NT2/D1 (cell line): ENCODE data around the gene FAM174C.

Experiments
- DNase-seq: peaks from one replicate; pipeline ENCODE4 v3.0.0-alpha.2; 2011; ENCODE audit warnings: low read depth, low spot score
- H3K27me3 ChIP-seq: 2 replicates; pipeline ENCODE4 v1.6.0; 2011; ENCODE audit warnings: mild to moderate bottlenecking; ENCODE audit not compliant: insufficient read length, insufficient read depth
- H3K36me3 ChIP-seq: 2 replicates; pipeline ENCODE4 v1.6.1; 2011; ENCODE audit warnings: mild to moderate bottlenecking, low read length, mixed read lengths; ENCODE audit not compliant: insufficient read depth, insufficient read length
- H3K4me1 ChIP-seq: 2 replicates; pipeline ENCODE4 v1.5.1; 2011; ENCODE audit not compliant: insufficient read depth, insufficient read length
- H3K4me3 ChIP-seq: 2 replicates; pipeline ENCODE4 v1.5.1; 2011; ENCODE audit warnings: low read depth; ENCODE audit not compliant: insufficient read length
- H3K9ac ChIP-seq: 2 replicates; pipeline ENCODE4 v1.6.0; 2011; ENCODE audit warnings: low read depth; ENCODE audit not compliant: insufficient read length
- H3K9me3 ChIP-seq: 2 replicates; pipeline ENCODE4 v1.5.1; 2011; ENCODE audit warnings: mild to moderate bottlenecking, low read length; ENCODE audit not compliant: insufficient read depth
- SUZ12 ChIP-seq: IDR thresholded peaks from 2 replicates; pipeline ENCODE4 v1.6.1; 2011; ENCODE audit not compliant: insufficient read length, insufficient read depth; ENCODE audit errors: extremely low read depth
- YY1 ChIP-seq: IDR thresholded peaks from 2 replicates; pipeline ENCODE4 v1.6.1; 2011; ENCODE audit not compliant: insufficient read length, insufficient read depth
- ZNF274 ChIP-seq: IDR thresholded peaks from 2 replicates; pipeline ENCODE4 v1.6.1; 2011; ENCODE audit warnings: mild to moderate bottlenecking, low read depth, low read length

FAM174C gene

GRCh38 chr19:1234955-1235380 lies 40.4 kb upstream of the FAM174C start:
- H3K36me3 ChIP-seq: peaks cover 51% of the 10 kb centered on the region
- DNase-seq: no peak
- peaks cover 11% of the 10 kb centered on the region for H3K27me3 ChIP-seq
- no peak overlapping the region for H3K4me3 ChIP-seq
- no peaks in the 10 kb centered on the region for H3K9me3 ChIP-seq
- H3K9ac ChIP-seq: no peak overlapping the region
- peaks cover 46% of the 10 kb centered on the region for H3K4me1 ChIP-seq
- no peak for TF ChIP-seq YY1
- TF ChIP-seq ZNF274: no peak
- TF ChIP-seq SUZ12: no peak

DNA sequence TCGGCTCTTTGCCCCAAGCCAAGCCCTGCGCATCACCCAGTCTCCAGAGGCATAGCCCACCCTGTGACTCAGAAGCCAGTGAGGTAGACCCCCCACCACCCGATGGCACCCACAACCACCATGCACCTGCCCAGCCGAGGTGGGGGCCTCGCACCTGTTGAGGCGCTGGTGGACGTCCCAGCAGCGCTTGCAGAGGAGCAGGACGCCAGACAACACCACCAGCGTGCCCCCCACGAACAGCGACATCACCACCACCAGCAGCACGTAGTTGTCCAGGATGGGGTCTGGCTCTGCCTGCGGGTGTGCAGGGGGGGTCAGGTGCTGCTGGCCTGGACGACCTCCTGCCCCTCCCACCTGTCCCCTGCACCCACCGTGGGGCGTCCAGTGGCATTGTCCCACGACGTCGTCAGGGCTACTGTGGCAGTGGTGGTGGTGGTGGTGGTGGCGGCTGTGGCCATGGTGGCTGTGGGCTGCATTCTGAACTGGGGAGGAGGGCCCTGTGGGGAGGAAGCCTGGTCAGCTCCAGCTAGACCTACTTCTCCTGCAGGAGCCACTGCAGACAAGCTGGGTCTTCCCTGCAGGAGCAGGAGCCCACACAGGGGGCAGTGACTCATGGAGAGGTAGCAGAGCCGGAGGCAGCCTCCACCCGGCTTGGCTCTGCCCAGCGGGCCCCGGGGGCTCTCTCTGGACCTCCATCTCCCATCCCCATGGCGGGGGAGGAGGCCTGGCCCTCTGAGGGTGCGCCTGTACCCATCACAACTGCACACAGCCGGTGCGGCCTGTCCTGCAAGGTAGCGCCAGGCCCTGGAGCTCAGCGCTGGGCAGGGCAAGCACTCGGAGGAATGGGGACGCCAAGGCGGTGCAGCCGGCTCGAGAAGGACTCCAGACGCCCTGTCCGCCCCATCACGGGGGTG lies 39.4 kb upstream of the FAM174C start:
- H3K4me1 ChIP-seq: peaks cover 45% of the 10 kb centered on the region
- TF ChIP-seq YY1: no peak
- no peak for TF ChIP-seq ZNF274
- TF ChIP-seq SUZ12: no peak
- peaks cover 12% of the 10 kb centered on the region for H3K27me3 ChIP-seq
- H3K4me3 ChIP-seq: peak overlapping the region; percentile 37
- H3K9ac ChIP-seq: peak overlapping the region; percentile 80
- H3K9me3 ChIP-seq: no peaks in the 10 kb centered on the region
- no peak for DNase-seq
- H3K36me3 ChIP-seq: peaks cover 46% of the 10 kb centered on the region

DNA sequence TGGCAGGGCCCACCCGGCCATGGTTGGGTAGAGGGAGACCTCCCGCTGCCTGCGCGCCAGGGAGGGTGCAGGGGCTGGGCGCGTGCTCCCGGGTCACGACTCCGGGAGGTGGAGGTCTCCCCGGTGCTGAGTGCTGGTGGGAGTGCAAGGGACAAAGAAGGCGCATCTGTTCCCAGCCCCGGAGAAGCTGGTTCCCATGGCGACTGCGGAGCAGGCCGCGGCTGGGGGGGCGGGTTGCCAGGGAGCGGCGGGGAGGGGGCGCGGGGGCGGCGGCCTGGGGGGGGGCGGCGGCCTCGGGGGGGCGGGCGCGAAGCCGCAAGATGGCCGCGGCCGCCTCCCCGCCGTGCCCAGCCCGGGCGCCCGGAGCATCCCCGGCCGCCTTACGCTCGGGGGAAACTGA lies 38.8 kb upstream of the FAM174C start:
- TF ChIP-seq SUZ12 (no peak), YY1 (no peak), ZNF274 (no peak)
- Histone ChIP-seq H3K9ac (peak overlapping the region; percentile 90), H3K9me3 (no peaks in the 10 kb centered on the region), H3K36me3 (peaks cover 44% of the 10 kb centered on the region), H3K27me3 (peaks cover 14% of the 10 kb centered on the region), H3K4me1 (peaks cover 43% of the 10 kb centered on the region), H3K4me3 (peak overlapping the region; percentile 72)
- no peak for DNase-seq

GRCh38 chr19:1237027-1237659 lies 38.2 kb upstream of the FAM174C start:
- peak overlapping the region; percentile 90 for H3K9ac ChIP-seq
- H3K27me3 ChIP-seq: peaks cover 14% of the 10 kb centered on the region
- H3K4me3 ChIP-seq: peak overlapping the region; percentile 72
- DNase-seq: no peak
- no peaks in the 10 kb centered on the region for H3K9me3 ChIP-seq
- peaks cover 39% of the 10 kb centered on the region for H3K36me3 ChIP-seq
- H3K4me1 ChIP-seq: peaks cover 40% of the 10 kb centered on the region
- no peak for TF ChIP-seq YY1
- no peak for TF ChIP-seq ZNF274
- no peak for TF ChIP-seq SUZ12

DNA sequence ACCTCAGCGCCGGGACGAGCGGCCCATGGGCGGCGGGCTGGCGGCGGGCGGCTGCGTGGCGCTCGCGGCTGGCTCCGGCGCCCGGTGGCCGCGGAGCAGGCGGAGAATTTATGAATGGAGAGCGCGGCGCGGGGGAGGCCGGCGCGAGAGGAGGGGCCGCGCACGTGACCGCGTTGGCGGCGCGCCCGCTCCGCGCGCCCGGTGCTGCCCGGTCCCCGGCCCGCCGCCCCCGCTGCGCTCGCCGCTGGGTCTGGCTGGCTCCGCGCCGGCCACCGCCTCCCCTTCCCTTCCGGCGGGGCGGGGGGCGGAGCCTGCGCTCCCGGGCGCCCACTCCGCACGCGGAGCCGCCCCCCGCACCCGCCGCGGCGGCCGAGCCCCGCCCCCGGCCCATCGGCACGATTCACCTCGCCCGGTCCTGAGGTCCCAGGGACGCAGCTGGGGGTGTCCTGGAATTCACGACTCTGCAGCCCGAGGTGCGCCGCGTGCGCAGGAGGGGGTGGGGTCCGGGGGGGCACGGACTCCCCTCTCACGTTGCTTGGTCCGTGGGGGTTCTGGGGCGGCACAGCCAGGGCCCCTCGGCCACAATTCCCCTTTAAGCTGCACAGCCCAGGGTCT lies 37.5 kb upstream of the FAM174C start, which contains the start of gene CBARP:
Gene CBARP, minus strand, starts transcription at position 252 of the 615 bp plus-strand sequence. CDS start 1,905 bp downstream, outside the sequence.
- peaks cover 38% of the 10 kb centered on the region for H3K36me3 ChIP-seq
- H3K9ac ChIP-seq: peak within 1 kb of the TSS; percentile 90
- H3K4me3 ChIP-seq: peak within 1 kb of the TSS; percentile 72
- peaks cover 36% of the 10 kb centered on the region for H3K4me1 ChIP-seq
- TF ChIP-seq YY1 (no peak), ZNF274 (no peak), SUZ12 (no peak)
- no peak for DNase-seq
- peaks cover 14% of the 10 kb centered on the region for H3K27me3 ChIP-seq
- H3K9me3 ChIP-seq: no peaks in the 10 kb centered on the region

DNA sequence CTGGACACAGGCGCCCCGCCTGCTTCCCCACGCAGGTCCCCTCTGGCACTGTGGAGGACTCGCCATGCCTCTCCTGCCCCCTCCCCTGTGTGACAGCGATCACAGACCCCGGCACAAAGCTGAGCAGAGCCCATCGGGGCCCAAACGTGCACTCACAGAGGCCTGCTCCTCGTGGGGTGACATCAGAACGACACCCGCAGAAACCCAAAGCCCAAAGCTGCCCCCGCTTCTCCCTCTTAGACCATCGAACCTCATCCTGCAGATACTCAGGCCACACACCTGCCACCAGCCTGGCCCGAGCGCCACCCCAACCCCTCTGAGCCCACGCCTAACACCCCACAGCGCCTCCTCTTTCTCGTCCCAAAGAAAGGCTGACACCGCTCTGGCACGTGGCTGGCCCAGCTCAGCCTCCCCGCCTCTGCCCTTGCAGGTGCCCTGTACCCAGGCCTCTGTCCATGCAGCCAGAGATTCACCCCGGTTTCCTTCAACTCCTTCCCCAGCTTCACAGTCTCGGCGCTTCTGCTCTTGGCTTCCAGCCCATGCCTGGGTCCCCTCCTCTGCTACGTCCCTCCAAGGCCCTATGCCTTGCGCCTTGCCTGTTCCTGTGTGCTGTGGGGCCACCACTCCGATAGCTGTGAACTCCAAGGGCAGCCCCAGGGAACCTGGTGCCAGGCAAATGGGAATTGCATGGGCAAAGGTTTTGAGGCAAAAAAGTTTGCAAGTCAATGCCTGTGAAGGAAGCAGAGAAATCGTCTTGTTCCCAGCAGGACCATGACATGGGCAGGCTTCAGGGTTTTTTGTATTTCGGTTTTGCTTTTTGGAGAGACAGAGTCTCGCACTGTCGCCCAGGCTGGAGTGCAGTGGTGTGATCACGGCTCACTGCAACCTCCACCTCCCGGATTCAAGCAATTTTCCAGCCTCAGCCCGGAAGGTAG lies 36.7 kb upstream of the FAM174C start:
- H3K4me3 ChIP-seq: peak overlapping the region; percentile 36
- H3K9ac ChIP-seq: peak overlapping the region; percentile 90
- H3K36me3 ChIP-seq: peaks cover 37% of the 10 kb centered on the region
- peaks cover 36% of the 10 kb centered on the region for H3K4me1 ChIP-seq
- no peak for DNase-seq
- H3K9me3 ChIP-seq: no peaks in the 10 kb centered on the region
- TF ChIP-seq ZNF274 (no peak), SUZ12 (no peak), YY1 (no peak)
- peaks cover 14% of the 10 kb centered on the region for H3K27me3 ChIP-seq
